HPDE6-E6E7 (cell line): ENCODE data around the gene GRM5.
A peak's percentile ranks its signal among the peaks of the same experiment; 100 is the strongest.

Experiments
- DNase-seq: peaks from one replicate; pipeline ENCODE4 v3.0.0; 2011; ENCODE audit warnings: missing footprints; ENCODE audit errors: extremely low spot score

GRM5 gene

GRCh38 chr11:88701816-88702215 lies 364.0 kb downstream of the GRM5 start:
- no peak for DNase-seq

GRCh38 chr11:88697139-88697538 lies 368.6 kb downstream of the GRM5 start:
- DNase-seq: no peak

- DNase-seq: no peak
These were observed 369.9 kb downstream of the GRM5 start for GRCh38 chr11:88695689-88696414.

- DNase-seq: no peak
These were observed 373.3 kb downstream of the GRM5 start for GRCh38 chr11:88692306-88693086.

GRCh38 chr11:88689548-88690240 lies 376.1 kb downstream of the GRM5 start:
- no peak for DNase-seq

- DNase-seq: no peak
These were observed 382.8 kb downstream of the GRM5 start for GRCh38 chr11:88683024-88683423.

- DNase-seq: peak; percentile 54
These were observed 385.0 kb downstream of the GRM5 start for GRCh38 chr11:88680806-88681205.

GRCh38 chr11:88666364-88666763 lies 399.4 kb downstream of the GRM5 start:
- DNase-seq: no peak

GRCh38 chr11:88657076-88657738 lies 408.6 kb downstream of the GRM5 start:
- no peak for DNase-seq

GRCh38 chr11:88656283-88656682 lies 409.5 kb downstream of the GRM5 start:
- DNase-seq: no peak

GRCh38 chr11:88655656-88656055 lies 410.1 kb downstream of the GRM5 start:
- no peak for DNase-seq

- DNase-seq: no peak
These were observed 410.6 kb downstream of the GRM5 start for GRCh38 chr11:88655196-88655595.

GRCh38 chr11:88651556-88651955 lies 414.2 kb downstream of the GRM5 start:
- DNase-seq: no peak

- DNase-seq: no peak
These were observed 421.1 kb downstream of the GRM5 start for GRCh38 chr11:88644724-88645123.

GRCh38 chr11:88632163-88632562 lies 433.6 kb downstream of the GRM5 start:
- DNase-seq: no peak

GRCh38 chr11:88631497-88631896 lies 434.3 kb downstream of the GRM5 start:
- peak; percentile 47 for DNase-seq

- no peak for DNase-seq
These were observed 436.3 kb downstream of the GRM5 start for GRCh38 chr11:88629496-88629895.

GRCh38 chr11:88626216-88626615 lies 439.6 kb downstream of the GRM5 start:
- no peak for DNase-seq

- no peak for DNase-seq
These were observed 442.3 kb downstream of the GRM5 start for GRCh38 chr11:88623531-88623930.

- DNase-seq: no peak
These were observed 445.1 kb downstream of the GRM5 start for GRCh38 chr11:88620568-88621130.

GRCh38 chr11:88619656-88620385 lies 446.0 kb downstream of the GRM5 start:
- no peak for DNase-seq
